Measurements from ENCODE around the gene PAXX.

Gene PAXX

DNA sequence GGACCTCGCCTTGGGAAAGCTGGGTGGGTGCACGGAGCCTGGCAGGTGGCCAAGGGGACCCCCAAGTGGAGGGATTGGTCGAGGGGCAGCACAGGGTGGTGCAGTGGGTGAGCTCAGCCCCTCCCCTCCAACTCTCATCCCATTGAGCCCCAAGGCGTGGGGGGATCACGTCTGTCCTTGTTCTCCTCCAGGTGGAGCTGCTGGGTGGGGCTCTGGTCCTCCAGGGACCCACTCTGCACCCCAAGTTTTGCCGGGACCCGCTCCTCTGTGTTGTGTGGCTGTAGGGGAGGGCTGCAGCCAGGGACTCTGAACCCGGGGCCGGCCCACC, 43.2 kb downstream of the PAXX start:
- no peak for DNase-seq (ENCODE audit: low read depth, low spot score)
- H3K4me3 ChIP-seq (ENCODE audit: low read depth, low read length), result no peak overlapping the region
- in situ Hi-C loops (cut with HindIII; ENCODE audit: low sequenced_read_pairs), result loop anchor here (25.0 kb wide), 1 partner anchor 98 kb away; the partner anchor contains the start of genes C8G and FBXW5
- TF ChIP-seq, protein P1, sequence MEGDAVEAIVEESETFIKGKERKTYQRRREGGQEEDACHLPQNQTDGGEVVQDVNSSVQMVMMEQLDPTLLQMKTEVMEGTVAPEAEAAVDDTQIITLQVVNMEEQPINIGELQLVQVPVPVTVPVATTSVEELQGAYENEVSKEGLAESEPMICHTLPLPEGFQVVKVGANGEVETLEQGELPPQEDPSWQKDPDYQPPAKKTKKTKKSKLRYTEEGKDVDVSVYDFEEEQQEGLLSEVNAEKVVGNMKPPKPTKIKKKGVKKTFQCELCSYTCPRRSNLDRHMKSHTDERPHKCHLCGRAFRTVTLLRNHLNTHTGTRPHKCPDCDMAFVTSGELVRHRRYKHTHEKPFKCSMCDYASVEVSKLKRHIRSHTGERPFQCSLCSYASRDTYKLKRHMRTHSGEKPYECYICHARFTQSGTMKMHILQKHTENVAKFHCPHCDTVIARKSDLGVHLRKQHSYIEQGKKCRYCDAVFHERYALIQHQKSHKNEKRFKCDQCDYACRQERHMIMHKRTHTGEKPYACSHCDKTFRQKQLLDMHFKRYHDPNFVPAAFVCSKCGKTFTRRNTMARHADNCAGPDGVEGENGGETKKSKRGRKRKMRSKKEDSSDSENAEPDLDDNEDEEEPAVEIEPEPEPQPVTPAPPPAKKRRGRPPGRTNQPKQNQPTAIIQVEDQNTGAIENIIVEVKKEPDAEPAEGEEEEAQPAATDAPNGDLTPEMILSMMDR (IDR thresholded peaks at IDR 0.05; ENCODE audit: low read depth, low read length), result no peak

DNA sequence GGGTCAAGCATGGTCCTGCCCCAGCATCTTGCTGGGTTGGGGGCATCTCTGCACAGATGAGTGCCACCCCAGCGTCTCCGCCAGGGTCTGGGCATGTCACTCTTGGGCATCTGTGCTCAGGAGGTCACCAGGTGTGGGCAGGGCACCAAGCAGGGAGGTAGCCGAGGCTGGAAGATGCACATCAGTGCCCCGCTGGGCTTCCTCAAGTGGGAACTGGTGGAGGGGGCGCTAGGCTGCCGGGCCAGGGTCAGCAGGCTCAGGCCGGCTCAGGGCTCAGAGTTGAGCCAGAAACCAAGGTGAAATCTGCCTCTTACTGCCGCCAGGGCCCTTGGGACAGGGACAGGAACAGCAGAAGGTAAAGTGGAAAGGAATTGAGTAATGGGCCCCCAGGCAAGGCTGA, 43.7 kb downstream of the PAXX start:
- TF ChIP-seq, protein P1 (IDR thresholded peaks at IDR 0.05; ENCODE audit: low read depth, low read length), result no peak
- in situ Hi-C loops (cut with HindIII; ENCODE audit: low sequenced_read_pairs), result loop anchor here (25.0 kb wide), 1 partner anchor 99 kb away; the partner anchor contains the start of genes C8G and FBXW5
- no peak overlapping the region for H3K4me3 ChIP-seq (ENCODE audit: low read depth, low read length)
- DNase-seq (ENCODE audit: low read depth, low spot score), result no peak

GRCh38 chr9:137037035-137037434, 44.8 kb downstream of the PAXX start:
- H3K4me3 ChIP-seq (ENCODE audit: low read depth, low read length), result no peak overlapping the region
- TF ChIP-seq, protein P1 (IDR thresholded peaks at IDR 0.05; ENCODE audit: low read depth, low read length), result no peak
- DNase-seq (ENCODE audit: low read depth, low spot score), result no peak
- in situ Hi-C loops (cut with HindIII; ENCODE audit: low sequenced_read_pairs), result loop anchor here (25.0 kb wide), 1 partner anchor 100 kb away; the partner anchor contains the start of genes C8G and FBXW5

- TF ChIP-seq, protein P1 (IDR thresholded peaks at IDR 0.05; ENCODE audit: low read depth, low read length), result no peak
- in situ Hi-C loops (cut with HindIII; ENCODE audit: low sequenced_read_pairs), result loop anchor here (25.0 kb wide), 1 partner anchor 100 kb away; the partner anchor contains the start of genes C8G and FBXW5
- H3K4me3 ChIP-seq (ENCODE audit: low read depth, low read length), result no peak overlapping the region
- no peak for DNase-seq (ENCODE audit: low read depth, low spot score)
These were observed 45.3 kb downstream of the PAXX start for GRCh38 chr9:137037483-137037882.

- TF ChIP-seq, protein P1 (IDR thresholded peaks at IDR 0.05; ENCODE audit: low read depth, low read length), result no peak
These were observed 46.7 kb downstream of the PAXX start for GRCh38 chr9:137038916-137039315.

DNA sequence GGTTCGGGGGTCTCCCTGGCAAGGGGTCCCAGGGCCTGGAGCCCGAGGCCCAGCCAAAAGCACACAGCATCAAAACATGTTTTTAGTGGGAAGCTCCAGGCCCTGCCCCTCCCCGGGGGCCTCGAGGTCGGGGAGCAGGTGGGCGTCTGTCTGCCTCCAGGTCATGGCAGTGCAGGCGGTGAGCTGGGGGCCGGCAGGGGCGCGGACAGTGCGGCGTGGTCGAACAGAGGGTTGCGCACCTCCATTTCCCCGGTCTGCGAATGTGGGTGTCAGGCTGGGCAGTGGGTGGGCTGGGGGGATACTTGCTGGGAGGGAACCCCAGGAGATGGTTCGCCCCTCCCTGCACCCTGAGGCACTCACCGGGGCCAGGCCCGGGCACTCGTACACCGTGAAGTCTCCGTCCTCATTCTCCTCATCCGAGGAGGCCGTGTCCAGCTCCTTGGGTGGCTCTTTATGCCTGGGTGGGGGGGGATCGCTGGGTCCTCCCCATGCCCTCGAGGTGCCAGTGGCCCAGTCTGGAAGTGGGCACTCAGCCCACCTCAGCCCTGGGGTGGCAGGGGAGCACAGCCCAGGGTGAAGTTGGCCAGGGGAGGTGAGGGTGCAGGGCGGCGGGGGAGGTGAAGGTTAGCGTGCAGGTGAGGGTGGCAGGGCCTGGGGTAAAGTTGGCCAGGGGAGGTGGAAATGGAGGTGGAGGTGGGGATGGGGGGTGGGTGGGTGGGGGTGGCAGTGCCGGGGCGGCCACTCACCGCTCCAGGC, 47.6 kb downstream of the PAXX start:
- in situ Hi-C loops (cut with HindIII; ENCODE audit: low sequenced_read_pairs), result loop anchor here (25.0 kb wide), 1 partner anchor 102 kb away; the partner anchor contains the start of genes C8G and FBXW5

More at GRCh38 chr9:137038916-137039315, 46.7 kb downstream of the PAXX start:
- DNase-seq (ENCODE audit: low read depth, low spot score), result no peak
- H3K4me3 ChIP-seq (ENCODE audit: low read depth, low read length), result no peak overlapping the region
- in situ Hi-C loops (cut with HindIII; ENCODE audit: low sequenced_read_pairs), result loop anchor here (25.0 kb wide), 1 partner anchor 102 kb away; the partner anchor contains the start of genes C8G and FBXW5

More for the DNA sequence above, 47.6 kb downstream of the PAXX start:
- TF ChIP-seq, protein P1 (IDR thresholded peaks at IDR 0.05; ENCODE audit: low read depth, low read length), result no peak
- no peak for DNase-seq (ENCODE audit: low read depth, low spot score)
- H3K4me3 ChIP-seq (ENCODE audit: low read depth, low read length), result no peak overlapping the region

All from astrocyte of the spinal cord (primary cell).